ENCODE results near the gene FAM222A. TPM values are rescaled to one million over a fixed set of nuclear protein-coding genes. Genes with fewer than 3 reads are reported as not detected.

FAM222A gene
- total RNA-seq, 1 experiment from 2014 or later, result 2.8 TPM

DNA sequence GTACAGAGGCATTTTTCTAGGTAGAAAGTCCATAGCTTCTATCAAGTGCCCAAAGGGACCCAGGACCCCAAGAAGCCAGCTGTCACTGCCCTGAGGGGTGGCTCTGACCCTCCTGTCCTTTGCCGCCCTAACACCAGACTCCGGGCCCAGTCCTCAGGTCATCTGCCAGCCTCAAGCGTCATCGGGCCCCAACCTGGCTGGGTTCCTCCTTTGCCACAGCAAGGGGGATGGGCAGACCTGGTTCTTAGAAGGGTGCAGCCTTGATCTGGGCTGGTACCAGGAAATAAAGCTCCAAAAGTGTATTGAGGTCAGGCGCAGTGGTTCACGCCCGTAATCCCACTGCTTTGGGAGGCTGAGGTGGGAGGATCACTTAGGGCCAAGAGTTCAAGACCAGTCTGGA lies 27.1 kb upstream of the FAM222A start:
- Mint-ChIP-seq H3K4me3 (no peak overlapping the region), H3K27me3 (ENCODE audit: low read depth) (peaks cover 20% of the 10 kb centered on the region), H3K9me3 (no peaks in the 10 kb centered on the region), H3K36me3 (ENCODE audit: insufficient read depth in 1 of 3, low read depth in 3 of 3) (no peaks in the 10 kb centered on the region), H3K4me1 (no peaks in the 10 kb centered on the region), H3K27ac (no peak overlapping the region)
- H3K4ac ChIP-seq (ENCODE audit: low read depth, low read length), result no peak overlapping the region
- H2AK5ac ChIP-seq (ENCODE audit: insufficient read length, low read length), result no peak overlapping the region
- H3K56ac ChIP-seq (ENCODE audit: insufficient read length, low read depth, low read length), result no peak overlapping the region
- H3K4me1 ChIP-seq (ENCODE audit: insufficient read depth, low read length), result no peaks in the 10 kb centered on the region
- H4K5ac ChIP-seq (ENCODE audit: insufficient read length, low read depth, low read length), result no peak overlapping the region
- no peak overlapping the region for H2BK15ac ChIP-seq (ENCODE audit: low read depth, low read length)
- no peaks in the 10 kb centered on the region for H3K9me3 ChIP-seq (ENCODE audit: control insufficient read depth, low read depth, low read length)
- WGBS (ENCODE audit: extremely low coverage, insufficient read length, low lambda C conversion rate), result no CpG with 5 or more reads among the region's 7 CpGs
- H4K20me1 ChIP-seq (ENCODE audit: control insufficient read depth, insufficient read depth, insufficient read length), result no peaks in the 10 kb centered on the region
- no peak overlapping the region for H3K14ac ChIP-seq (ENCODE audit: insufficient read depth, low read length)
- H3K23ac ChIP-seq (ENCODE audit: insufficient read length, low read depth, low read length), result no peak overlapping the region
- TF ChIP-seq, protein P1, sequence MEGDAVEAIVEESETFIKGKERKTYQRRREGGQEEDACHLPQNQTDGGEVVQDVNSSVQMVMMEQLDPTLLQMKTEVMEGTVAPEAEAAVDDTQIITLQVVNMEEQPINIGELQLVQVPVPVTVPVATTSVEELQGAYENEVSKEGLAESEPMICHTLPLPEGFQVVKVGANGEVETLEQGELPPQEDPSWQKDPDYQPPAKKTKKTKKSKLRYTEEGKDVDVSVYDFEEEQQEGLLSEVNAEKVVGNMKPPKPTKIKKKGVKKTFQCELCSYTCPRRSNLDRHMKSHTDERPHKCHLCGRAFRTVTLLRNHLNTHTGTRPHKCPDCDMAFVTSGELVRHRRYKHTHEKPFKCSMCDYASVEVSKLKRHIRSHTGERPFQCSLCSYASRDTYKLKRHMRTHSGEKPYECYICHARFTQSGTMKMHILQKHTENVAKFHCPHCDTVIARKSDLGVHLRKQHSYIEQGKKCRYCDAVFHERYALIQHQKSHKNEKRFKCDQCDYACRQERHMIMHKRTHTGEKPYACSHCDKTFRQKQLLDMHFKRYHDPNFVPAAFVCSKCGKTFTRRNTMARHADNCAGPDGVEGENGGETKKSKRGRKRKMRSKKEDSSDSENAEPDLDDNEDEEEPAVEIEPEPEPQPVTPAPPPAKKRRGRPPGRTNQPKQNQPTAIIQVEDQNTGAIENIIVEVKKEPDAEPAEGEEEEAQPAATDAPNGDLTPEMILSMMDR (conservative IDR thresholded peaks at IDR 0.05), result no peak
- H3K27me3 ChIP-seq (ENCODE audit: insufficient read depth, low read length), result no peaks in the 10 kb centered on the region
- no peak overlapping the region for H4K91ac ChIP-seq (ENCODE audit: insufficient read length, low read depth, low read length)
- no peak overlapping the region for H3T11ph ChIP-seq (ENCODE audit: low read length)
- DNase-seq, result no peak
- no peaks in the 10 kb centered on the region for H3K23me2 ChIP-seq (ENCODE audit: insufficient read length, low read depth, low read length, poor library complexity, severe bottlenecking)
- H3K79me1 ChIP-seq (ENCODE audit: insufficient read depth, low read depth, low read length, poor library complexity, severe bottlenecking), result no peaks in the 10 kb centered on the region
- H2AFZ ChIP-seq (ENCODE audit: low read length), result no peak overlapping the region
- H4K8ac ChIP-seq (replicated peaks; ENCODE audit: insufficient read length, low read depth, low read length), result no peak overlapping the region
- H3K27ac ChIP-seq (ENCODE audit: insufficient read length, low read depth, low read length), result no peak overlapping the region
- H3K4me2 ChIP-seq (ENCODE audit: insufficient read depth, insufficient read length, low read length), result no peak overlapping the region
- H3K9ac ChIP-seq (ENCODE audit: extremely low read depth, insufficient read length, low read length), result no peak overlapping the region
- no peaks in the 10 kb centered on the region for H3K79me2 ChIP-seq (ENCODE audit: insufficient read depth, low read length)
- H2BK120ac ChIP-seq (ENCODE audit: low read depth, low read length, poor library complexity, severe bottlenecking), result no peak overlapping the region
- H2BK12ac ChIP-seq (ENCODE audit: insufficient read length, low read depth, low read length), result no peak overlapping the region
- no peak overlapping the region for H3K18ac ChIP-seq (ENCODE audit: insufficient read length, low read depth, low read length)
- no peak overlapping the region for H2BK5ac ChIP-seq (ENCODE audit: insufficient read length, low read length)
- no peak overlapping the region for H2BK20ac ChIP-seq (ENCODE audit: low read depth, low read length, poor library complexity, severe bottlenecking)

Measured in H9 (cell line).